ENCODE results near the gene ARHGAP18. TPM values are rescaled to one million over a fixed set of nuclear protein-coding genes. Genes with fewer than 3 reads are reported as not detected.

The ARHGAP18 gene
- total RNA-seq, 1 donor from 2014 or later = 3.9 TPM

DNA sequence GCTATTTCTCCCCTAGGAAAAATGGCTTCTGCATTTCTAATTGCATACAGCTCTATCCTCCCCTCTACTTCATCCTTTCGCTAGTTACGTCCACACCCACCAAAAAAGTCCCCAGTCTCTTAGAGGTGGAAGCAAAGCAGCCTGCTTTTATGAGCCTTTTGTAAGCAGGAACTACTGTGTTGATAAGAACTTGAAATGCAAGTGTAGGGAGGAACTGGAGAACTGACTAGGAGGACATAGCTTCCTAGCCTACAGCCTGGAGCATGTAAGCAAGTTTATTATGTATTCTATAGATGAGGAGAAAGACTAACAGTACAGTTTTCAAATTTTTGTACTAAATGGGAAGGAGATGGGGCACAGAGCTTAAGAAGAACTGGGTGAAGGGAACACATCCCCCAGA is 10.3 kb downstream of the ARHGAP18 start:
- no peaks in the 10 kb centered on the region for H3K9me3 Mint-ChIP-seq
- Histone ChIP-seq H3K4me1 (peaks cover 16% of the 10 kb centered on the region), H3K27me3 (no peaks in the 10 kb centered on the region), H3K4me2 (no peak overlapping the region), H3K9ac (no peak overlapping the region), H3K9me3 (ENCODE audit: low read depth) (no peaks in the 10 kb centered on the region), H3K36me3 (no peaks in the 10 kb centered on the region), H3K4me3 (no peak overlapping the region), H3F3A (ENCODE audit: low read depth) (no peaks in the 10 kb centered on the region), H2AFZ (replicated peaks) (no peak overlapping the region), H3K27ac (no peak overlapping the region), H4K20me1 (ENCODE audit: low read depth) (no peaks in the 10 kb centered on the region), H3K79me2 (ENCODE audit: low read depth) (no peaks in the 10 kb centered on the region)
- no peak for DNase-seq (ENCODE audit: low spot score)
- H3K27ac Mint-ChIP-seq = no peak overlapping the region
- H3K36me3 Mint-ChIP-seq = no peaks in the 10 kb centered on the region
- no peak overlapping the region for H3K4me3 Mint-ChIP-seq
- TF ChIP-seq, protein P1, sequence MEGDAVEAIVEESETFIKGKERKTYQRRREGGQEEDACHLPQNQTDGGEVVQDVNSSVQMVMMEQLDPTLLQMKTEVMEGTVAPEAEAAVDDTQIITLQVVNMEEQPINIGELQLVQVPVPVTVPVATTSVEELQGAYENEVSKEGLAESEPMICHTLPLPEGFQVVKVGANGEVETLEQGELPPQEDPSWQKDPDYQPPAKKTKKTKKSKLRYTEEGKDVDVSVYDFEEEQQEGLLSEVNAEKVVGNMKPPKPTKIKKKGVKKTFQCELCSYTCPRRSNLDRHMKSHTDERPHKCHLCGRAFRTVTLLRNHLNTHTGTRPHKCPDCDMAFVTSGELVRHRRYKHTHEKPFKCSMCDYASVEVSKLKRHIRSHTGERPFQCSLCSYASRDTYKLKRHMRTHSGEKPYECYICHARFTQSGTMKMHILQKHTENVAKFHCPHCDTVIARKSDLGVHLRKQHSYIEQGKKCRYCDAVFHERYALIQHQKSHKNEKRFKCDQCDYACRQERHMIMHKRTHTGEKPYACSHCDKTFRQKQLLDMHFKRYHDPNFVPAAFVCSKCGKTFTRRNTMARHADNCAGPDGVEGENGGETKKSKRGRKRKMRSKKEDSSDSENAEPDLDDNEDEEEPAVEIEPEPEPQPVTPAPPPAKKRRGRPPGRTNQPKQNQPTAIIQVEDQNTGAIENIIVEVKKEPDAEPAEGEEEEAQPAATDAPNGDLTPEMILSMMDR (IDR thresholded peaks at IDR 0.05) = no peak
- no peak for TF ChIP-seq EZH2phosphoT487 (IDR thresholded peaks at IDR 0.05)
- no peaks in the 10 kb centered on the region for H3K27me3 Mint-ChIP-seq (ENCODE audit: insufficient read depth, low read depth)
- H3K4me1 Mint-ChIP-seq = peaks cover 16% of the 10 kb centered on the region

DNA sequence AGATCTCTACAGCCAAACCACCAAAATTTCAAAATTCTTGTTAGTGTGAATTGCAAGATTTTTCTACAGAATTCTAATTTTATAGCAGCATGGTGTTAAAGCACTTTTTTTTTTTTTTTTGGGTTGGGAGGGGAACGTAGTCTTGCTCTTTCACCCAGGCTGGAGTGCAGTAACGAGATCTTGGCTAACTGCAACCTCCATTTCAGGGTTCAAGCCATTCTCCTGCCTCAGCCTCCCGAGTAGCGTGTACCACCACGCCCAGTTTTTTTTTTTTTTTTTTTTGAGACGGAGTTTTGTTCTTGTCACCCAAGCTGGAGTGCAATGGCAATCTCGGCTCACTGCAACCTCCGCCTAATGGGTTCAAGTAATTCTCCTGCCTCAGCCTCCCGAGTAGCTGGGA is 11.5 kb downstream of the ARHGAP18 start:
- Mint-ChIP-seq H3K27ac (no peak overlapping the region), H3K36me3 (no peaks in the 10 kb centered on the region), H3K4me3 (no peak overlapping the region), H3K4me1 (peaks cover 17% of the 10 kb centered on the region), H3K9me3 (no peaks in the 10 kb centered on the region), H3K27me3 (ENCODE audit: insufficient read depth, low read depth) (no peaks in the 10 kb centered on the region)
- H2AFZ ChIP-seq (replicated peaks) = no peak overlapping the region
- H3K4me3 ChIP-seq = no peak overlapping the region
- TF ChIP-seq EZH2 (IDR thresholded peaks at IDR 0.05) (no peak), EZH2phosphoT487 (IDR thresholded peaks at IDR 0.05) (no peak)
- TF ChIP-seq, protein P1 (IDR thresholded peaks at IDR 0.05) = no peak
- no peaks in the 10 kb centered on the region for H3K27me3 ChIP-seq
- H4K20me1 ChIP-seq (ENCODE audit: low read depth) = no peaks in the 10 kb centered on the region
- no peak overlapping the region for H3K9ac ChIP-seq
- H3K9me3 ChIP-seq (ENCODE audit: low read depth) = no peaks in the 10 kb centered on the region
- no peaks in the 10 kb centered on the region for H3K79me2 ChIP-seq (ENCODE audit: low read depth)
- no peaks in the 10 kb centered on the region for H3F3A ChIP-seq (ENCODE audit: low read depth)
- H3K4me1 ChIP-seq = peaks cover 16% of the 10 kb centered on the region
- DNase-seq (ENCODE audit: low spot score) = no peak
- no peak overlapping the region for H3K4me2 ChIP-seq
- H3K27ac ChIP-seq = no peak overlapping the region
- H3K36me3 ChIP-seq = no peaks in the 10 kb centered on the region

DNA sequence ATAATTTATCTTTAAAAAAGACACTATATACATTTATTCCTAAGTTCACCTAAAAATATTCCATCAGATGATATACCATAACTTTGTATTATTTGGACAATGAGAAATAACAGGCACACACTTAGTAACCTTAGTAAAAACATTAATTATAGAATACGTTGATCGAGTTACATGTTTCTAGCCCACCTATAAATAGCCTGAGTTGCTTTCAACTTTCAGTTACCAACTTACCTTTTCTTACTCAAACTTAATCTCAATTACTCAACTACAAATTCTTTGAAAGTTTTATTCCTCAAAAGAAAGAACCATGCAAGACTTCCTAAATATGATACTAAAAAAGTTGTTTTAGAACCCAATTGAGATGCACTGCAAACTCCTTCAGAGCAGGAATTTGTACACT is 12.2 kb downstream of the ARHGAP18 start:
- H3K9me3 ChIP-seq (ENCODE audit: low read depth) = no peaks in the 10 kb centered on the region
- H2AFZ ChIP-seq (replicated peaks) = no peak overlapping the region
- no peaks in the 10 kb centered on the region for H3K36me3 ChIP-seq
- no peak for TF ChIP-seq EZH2phosphoT487 (IDR thresholded peaks at IDR 0.05)
- no peak for TF ChIP-seq EZH2 (IDR thresholded peaks at IDR 0.05)
- TF ChIP-seq, protein P1 (IDR thresholded peaks at IDR 0.05) = no peak
- Mint-ChIP-seq H3K4me1 (peaks cover 17% of the 10 kb centered on the region), H3K36me3 (no peaks in the 10 kb centered on the region), H3K4me3 (no peak overlapping the region), H3K27me3 (ENCODE audit: insufficient read depth, low read depth) (no peaks in the 10 kb centered on the region), H3K27ac (no peak overlapping the region), H3K9me3 (no peaks in the 10 kb centered on the region)
- H3K27ac ChIP-seq = no peak overlapping the region
- no peaks in the 10 kb centered on the region for H3K27me3 ChIP-seq
- H3K4me2 ChIP-seq = no peak overlapping the region
- peaks cover 16% of the 10 kb centered on the region for H3K4me1 ChIP-seq
- DNase-seq (ENCODE audit: low spot score) = no peak
- no peak overlapping the region for H3K4me3 ChIP-seq
- H3F3A ChIP-seq (ENCODE audit: low read depth) = no peaks in the 10 kb centered on the region
- no peaks in the 10 kb centered on the region for H4K20me1 ChIP-seq (ENCODE audit: low read depth)
- H3K9ac ChIP-seq = no peak overlapping the region
- no peaks in the 10 kb centered on the region for H3K79me2 ChIP-seq (ENCODE audit: low read depth)

Measured in neural progenitor cell (in vitro differentiated cells).